GM12801 (cell line): Measurements from ENCODE around the gene SLMAP.

ENCODE experiments used
- CTCF ChIP-seq: IDR thresholded peaks from one replicate; pipeline ENCODE4 v1.5.1; 2011; ENCODE audit warnings: control low read depth; ENCODE audit not compliant: insufficient read length; ENCODE audit errors: extremely low read depth

SLMAP gene

GRCh38 chr3:57963811-57964346 is 207.8 kb downstream of the SLMAP start:
- TF ChIP-seq CTCF = no peak

GRCh38 chr3:57966829-57967228 is 210.7 kb downstream of the SLMAP start:
- no peak for TF ChIP-seq CTCF

- TF ChIP-seq CTCF = no peak
Measured at GRCh38 chr3:57967590-57967989, 211.5 kb downstream of the SLMAP start.

GRCh38 chr3:57968501-57968900 is 212.4 kb downstream of the SLMAP start:
- no peak for TF ChIP-seq CTCF

- no peak for TF ChIP-seq CTCF
Measured at GRCh38 chr3:57971975-57972374, 215.9 kb downstream of the SLMAP start.

GRCh38 chr3:57972531-57973111 is 216.5 kb downstream of the SLMAP start:
- TF ChIP-seq CTCF = no peak

GRCh38 chr3:57973715-57974477 is 217.8 kb downstream of the SLMAP start:
- no peak for TF ChIP-seq CTCF
